Breast epithelium (tissue), 4 donors: Measurements from ENCODE around the gene FAN1. TPM values are rescaled to one million over a fixed set of nuclear protein-coding genes. Genes with fewer than 3 reads are reported as not detected.

Experiments used
- DNase-seq, 2 donors: peaks; one replicate each; pipeline ENCODE4 v3.0.0-alpha.2; 2019; ENCODE audit warnings: low spot score in 2 of 2
- H3K27ac ChIP-seq, 2 donors: fragments of 200-600 bp; sonication (generic) in 1 of 2; one replicate each; pipeline ENCODE4 v1.5.1; 2016 to 2019; ENCODE audit warnings: mild to moderate bottlenecking in 1 of 2
- H3K27me3 ChIP-seq, 2 donors: fragments of 200-600 bp; sonication (generic) in 1 of 2; one replicate each; pipeline versions ENCODE4 v1.5.1 to v1.6.0; 2017 to 2019; ENCODE audit warnings: control low read depth in 1 of 2, mild to moderate bottlenecking in 1 of 2
- H3K36me3 ChIP-seq: fragments of 200-600 bp; one replicate; pipeline ENCODE4 v1.5.1; 2019
- H3K4me1 ChIP-seq, 2 donors: fragments of 200-600 bp; sonication (generic); one replicate each; pipeline ENCODE4 v1.5.1; 2016 to 2019; ENCODE audit warnings: control low read depth in 1 of 2
- H3K4me3 ChIP-seq, 3 donors: fragments of 200-600 bp; sonication (generic); 1 replicate in 2 of 3; 2 replicates in 1 of 3; pipeline ENCODE4 v1.5.1; 2016 to 2019; ENCODE audit warnings: mild to moderate bottlenecking in 3 of 3, moderate library complexity in 2 of 3
- H3K9me3 ChIP-seq, 2 donors: fragments of 200-600 bp; sonication (generic) in 1 of 2; one replicate each; pipeline ENCODE4 v1.5.1; 2016 to 2019; ENCODE audit warnings: control low read depth in 1 of 2
- POLR2A ChIP-seq: fragments of 450-650 bp; IDR thresholded peaks from one replicate; pipeline ENCODE4 v1.6.1; 2016; ENCODE audit warnings: antibody characterized with exemption, mild to moderate bottlenecking, moderate library complexity
- POLR2AphosphoS5 ChIP-seq, 3 donors: sonication (generic); formaldehyde crosslinking; IDR thresholded peaks; one replicate each; pipeline ENCODE4 v1.6.1; 2017; ENCODE audit warnings: antibody characterized with exemption in 3 of 3
- intact Hi-C: fragments of 100-400 bp; cut with DNase I; formaldehyde crosslinking; loops from one replicate; pipeline ENCODE4 v1.15.1; 2023; ENCODE audit warnings: low total_unique reads
- total RNA-seq, 3 donors: library from RNA; depleted of rRNA; stranded (reverse); fragments of >200 nt; gene quantifications; one replicate each; pipeline ENCODE4 v1.1.0, GENCODE V29; 2016
- TF ChIP-seq, protein P1 (sequence below), 3 donors: fragments of 450-650 bp; IDR thresholded peaks; one replicate each; pipeline ENCODE4 v1.5.1; 2016 to 2017; ENCODE audit warnings: antibody characterized with exemption in 3 of 3, mild to moderate bottlenecking in 3 of 3, moderate library complexity in 3 of 3

FAN1 gene
- total RNA-seq, 3 donors from 2014 or later: 13.1 to 20.9 (median 15.4) TPM

DNA sequence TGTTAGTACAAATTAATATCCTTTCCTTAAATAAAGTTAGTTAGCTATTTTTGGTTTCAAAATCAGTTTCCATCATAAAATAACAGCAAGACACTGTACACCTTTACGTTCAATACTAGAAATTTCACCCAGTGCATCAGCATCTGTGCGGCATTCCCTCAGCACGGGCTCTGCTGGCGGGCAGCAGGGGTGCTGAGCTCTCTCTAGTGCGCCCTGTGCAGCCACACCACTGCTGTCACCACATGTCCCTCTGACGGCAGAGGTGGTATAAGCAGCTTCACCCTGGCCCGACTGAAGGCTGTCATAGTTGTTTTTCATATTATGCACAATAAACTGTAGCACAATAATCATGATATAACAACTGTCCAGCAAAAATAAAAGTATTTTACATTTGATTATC, 35.4 kb downstream of the FAN1 start:
- Histone ChIP-seq H3K27ac (no peak overlapping the region), H3K4me3 (no peak overlapping the region), H3K36me3 (peaks cover 6% of the 10 kb centered on the region), H3K9me3 (no peaks in the 10 kb centered on the region), H3K4me1 (no peaks in the 10 kb centered on the region), H3K27me3 (no peaks in the 10 kb centered on the region)
- intact Hi-C loops: no loop called here
- no peak for DNase-seq
- TF ChIP-seq POLR2A (no peak), POLR2AphosphoS5 (IDR thresholded peaks at IDR 0.05) (no peak)
- TF ChIP-seq, protein P1, sequence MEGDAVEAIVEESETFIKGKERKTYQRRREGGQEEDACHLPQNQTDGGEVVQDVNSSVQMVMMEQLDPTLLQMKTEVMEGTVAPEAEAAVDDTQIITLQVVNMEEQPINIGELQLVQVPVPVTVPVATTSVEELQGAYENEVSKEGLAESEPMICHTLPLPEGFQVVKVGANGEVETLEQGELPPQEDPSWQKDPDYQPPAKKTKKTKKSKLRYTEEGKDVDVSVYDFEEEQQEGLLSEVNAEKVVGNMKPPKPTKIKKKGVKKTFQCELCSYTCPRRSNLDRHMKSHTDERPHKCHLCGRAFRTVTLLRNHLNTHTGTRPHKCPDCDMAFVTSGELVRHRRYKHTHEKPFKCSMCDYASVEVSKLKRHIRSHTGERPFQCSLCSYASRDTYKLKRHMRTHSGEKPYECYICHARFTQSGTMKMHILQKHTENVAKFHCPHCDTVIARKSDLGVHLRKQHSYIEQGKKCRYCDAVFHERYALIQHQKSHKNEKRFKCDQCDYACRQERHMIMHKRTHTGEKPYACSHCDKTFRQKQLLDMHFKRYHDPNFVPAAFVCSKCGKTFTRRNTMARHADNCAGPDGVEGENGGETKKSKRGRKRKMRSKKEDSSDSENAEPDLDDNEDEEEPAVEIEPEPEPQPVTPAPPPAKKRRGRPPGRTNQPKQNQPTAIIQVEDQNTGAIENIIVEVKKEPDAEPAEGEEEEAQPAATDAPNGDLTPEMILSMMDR (IDR thresholded peaks at IDR 0.05): no peak

DNA sequence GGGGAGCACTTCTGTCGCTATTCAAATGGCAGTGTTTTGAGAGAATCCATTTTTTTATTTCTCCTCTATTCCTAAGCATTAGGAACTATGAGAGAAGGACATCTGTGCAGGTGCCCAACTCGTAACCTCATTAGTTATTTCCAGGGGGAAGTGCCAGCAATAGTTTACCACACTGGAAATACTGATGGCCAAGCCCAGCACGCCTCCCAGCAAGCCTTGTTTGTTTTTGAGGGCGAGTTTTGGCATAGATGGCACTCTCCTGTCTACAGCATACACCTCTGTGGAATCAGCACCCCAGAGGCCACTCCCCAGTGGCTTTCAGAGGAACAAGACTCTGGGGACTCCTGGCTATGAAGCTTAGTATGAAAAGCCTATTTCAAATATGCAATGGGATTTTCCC, 36.6 kb downstream of the FAN1 start:
- no peak for DNase-seq
- no peak overlapping the region for H3K4me3 ChIP-seq
- TF ChIP-seq POLR2A: no peak
- no peak for TF ChIP-seq POLR2AphosphoS5 (IDR thresholded peaks at IDR 0.05)
- TF ChIP-seq, protein P1 (IDR thresholded peaks at IDR 0.05): no peak
- H3K9me3 ChIP-seq: no peaks in the 10 kb centered on the region
- intact Hi-C loops: no loop called here
- H3K36me3 ChIP-seq: peaks cover 6% of the 10 kb centered on the region
- no peaks in the 10 kb centered on the region for H3K4me1 ChIP-seq
- no peak overlapping the region for H3K27ac ChIP-seq
- H3K27me3 ChIP-seq: no peaks in the 10 kb centered on the region

DNA sequence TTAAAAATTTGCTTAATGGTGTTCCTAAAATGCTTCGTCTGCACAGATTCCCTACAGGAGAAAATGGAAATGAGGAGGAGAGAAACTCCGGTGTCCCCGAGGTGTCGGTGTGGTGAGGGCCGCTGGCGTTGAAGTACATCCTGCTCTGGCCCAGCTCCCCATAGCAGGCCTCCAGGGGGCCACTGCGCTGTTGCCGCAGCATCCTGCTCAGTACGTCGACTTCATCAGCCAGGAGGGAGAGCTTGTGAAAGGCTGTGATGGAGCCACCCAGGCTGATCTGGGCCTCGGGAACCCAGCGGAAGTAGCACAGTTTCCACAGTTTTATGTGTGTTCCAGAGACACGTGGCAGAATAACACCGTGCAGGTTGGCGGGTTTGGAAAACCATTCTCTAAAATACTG, 37.8 kb downstream of the FAN1 start:
- no peak for DNase-seq
- TF ChIP-seq POLR2A: no peak
- TF ChIP-seq, protein P1 (IDR thresholded peaks at IDR 0.05): no peak
- no peak for TF ChIP-seq POLR2AphosphoS5 (IDR thresholded peaks at IDR 0.05)
- Histone ChIP-seq H3K4me3 (no peak overlapping the region), H3K9me3 (no peaks in the 10 kb centered on the region), H3K27ac (no peak overlapping the region), H3K4me1 (no peaks in the 10 kb centered on the region), H3K27me3 (no peaks in the 10 kb centered on the region), H3K36me3 (peaks cover 6% of the 10 kb centered on the region)
- intact Hi-C loops: no loop called here

DNA sequence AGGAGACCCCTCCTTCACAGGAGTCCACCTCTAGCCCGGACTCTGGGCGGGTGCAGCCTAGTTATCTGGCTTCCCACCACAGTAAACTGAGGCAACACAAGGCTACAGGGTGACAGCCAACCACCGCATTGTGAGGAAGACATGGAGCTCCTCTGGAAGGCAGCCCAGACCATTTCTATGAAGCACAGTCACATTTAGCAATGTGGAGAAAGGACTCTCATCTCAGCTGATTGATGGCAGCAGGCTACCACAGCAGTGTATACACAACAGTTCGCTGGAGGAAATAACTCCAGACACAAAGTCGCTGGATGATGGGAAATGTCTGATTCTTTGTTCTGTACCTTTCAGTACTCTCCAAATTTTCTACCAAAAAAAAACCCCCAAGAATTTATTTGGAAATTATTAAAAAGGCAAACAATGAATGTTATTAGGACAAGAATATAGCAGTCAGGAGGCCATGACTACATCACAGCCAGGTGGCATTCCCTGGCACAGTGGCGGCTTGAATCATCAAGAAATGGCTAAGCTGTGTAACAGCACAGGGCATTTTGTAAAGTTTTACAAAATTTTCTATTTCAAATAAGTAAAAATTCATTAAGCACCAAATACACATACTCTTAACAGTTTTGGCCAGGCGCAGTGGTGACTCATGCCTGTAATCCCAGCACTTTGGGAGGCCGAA, 40.1 kb downstream of the FAN1 start:
- H3K9me3 ChIP-seq: peaks cover 0 to under 1% of the 10 kb centered on the region in 2 donors
- peaks cover 6% of the 10 kb centered on the region for H3K36me3 ChIP-seq
- no peaks in the 10 kb centered on the region for H3K27me3 ChIP-seq
- H3K4me1 ChIP-seq: no peaks in the 10 kb centered on the region
- TF ChIP-seq, protein P1 (IDR thresholded peaks at IDR 0.05): no peak
- TF ChIP-seq POLR2AphosphoS5 (IDR thresholded peaks at IDR 0.05) (no peak), POLR2A (no peak)
- DNase-seq: no peak
- H3K27ac ChIP-seq: no peak overlapping the region
- no peak overlapping the region for H3K4me3 ChIP-seq
- intact Hi-C loops: no loop called here

DNA sequence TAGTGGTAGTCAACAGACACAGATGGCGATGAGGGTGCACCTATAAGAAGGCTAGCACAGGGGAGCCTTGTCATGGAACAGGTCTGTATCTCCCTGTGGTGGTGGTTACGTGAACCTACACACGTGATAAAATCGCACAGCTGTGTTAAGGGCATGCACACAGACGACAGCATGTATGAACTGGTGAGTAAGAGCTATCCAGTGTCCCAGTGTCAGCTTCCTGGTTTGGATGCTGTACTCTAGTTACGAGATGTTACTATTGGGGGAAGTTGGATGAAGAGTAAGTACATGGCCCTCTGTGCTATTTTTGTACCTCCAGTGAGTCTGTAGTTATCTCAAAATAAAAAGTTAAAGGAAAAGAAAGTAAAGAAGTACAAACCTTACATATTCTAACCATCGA, 49.5 kb downstream of the FAN1 start:
- peaks cover 14% of the 10 kb centered on the region for H3K36me3 ChIP-seq
- TF ChIP-seq POLR2A (no peak), POLR2AphosphoS5 (IDR thresholded peaks at IDR 0.05) (no peak)
- TF ChIP-seq, protein P1 (IDR thresholded peaks at IDR 0.05): no peak
- H3K27me3 ChIP-seq: no peaks in the 10 kb centered on the region
- no peak overlapping the region for H3K27ac ChIP-seq
- H3K9me3 ChIP-seq: peaks cover 0 to 5% of the 10 kb centered on the region in 2 donors
- H3K4me3 ChIP-seq: no peak overlapping the region
- DNase-seq: no peak
- no peaks in the 10 kb centered on the region for H3K4me1 ChIP-seq
- intact Hi-C loops: no loop called here
